KOPT-K1 (cell line): ENCODE data around the gene CDK1.

Experiments used
- H3K27ac ChIP-seq: fragments of 200-600 bp; sonication (generic); 2 replicates; pipeline ENCODE4 v1.5.1; 2016; ENCODE audit warnings: antibody characterized with exemption, mild to moderate bottlenecking, low read depth, low read length; ENCODE audit not compliant: poor library complexity, severe bottlenecking
- H3K36me3 ChIP-seq: fragments of 200-600 bp; sonication (generic); 2 replicates; pipeline ENCODE4 v1.5.1; 2017; ENCODE audit warnings: antibody characterized with exemption, mild to moderate bottlenecking, low read length, moderate library complexity; ENCODE audit not compliant: insufficient read depth
- H3K9me3 ChIP-seq: fragments of 200-600 bp; sonication (generic); 2 replicates; pipeline ENCODE4 v1.5.1; 2017; ENCODE audit warnings: antibody characterized with exemption, low read length, mild to moderate bottlenecking; ENCODE audit not compliant: insufficient read depth, poor library complexity, severe bottlenecking

The CDK1 gene

GRCh38 chr10:60778214-60778970 lies at the start of gene CDK1:
CDK1 (plus strand) TSS chr10:60778478; CDS start chr10:60780166, 1,688 bp downstream.
- Histone ChIP-seq H3K36me3 (peaks cover 38% of the 10 kb centered on the region), H3K9me3 (no peaks in the 10 kb centered on the region), H3K27ac (peak within 1 kb of the TSS; percentile 94)

DNA sequence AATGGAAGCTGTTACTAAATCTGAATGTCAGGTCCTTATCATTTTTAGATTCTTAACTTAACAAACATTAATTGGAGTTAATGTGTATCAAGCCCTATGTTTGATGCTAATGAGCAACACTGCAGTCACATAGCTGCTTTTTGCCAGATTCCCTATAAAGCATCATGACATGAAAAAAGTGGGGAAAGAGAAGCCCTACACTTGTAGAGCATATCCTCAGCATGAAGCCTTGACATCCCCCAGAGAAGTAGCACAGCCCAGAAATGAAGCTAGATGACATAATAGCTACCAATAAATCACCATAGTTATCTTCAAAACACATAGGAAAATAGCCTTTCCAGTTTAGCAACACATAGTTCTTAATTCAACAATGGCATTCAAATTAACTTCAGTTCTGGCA lies 49.2 kb upstream of the CDK1 start:
- no peaks in the 10 kb centered on the region for H3K9me3 ChIP-seq
- no peak overlapping the region for H3K27ac ChIP-seq
- no peaks in the 10 kb centered on the region for H3K36me3 ChIP-seq

DNA sequence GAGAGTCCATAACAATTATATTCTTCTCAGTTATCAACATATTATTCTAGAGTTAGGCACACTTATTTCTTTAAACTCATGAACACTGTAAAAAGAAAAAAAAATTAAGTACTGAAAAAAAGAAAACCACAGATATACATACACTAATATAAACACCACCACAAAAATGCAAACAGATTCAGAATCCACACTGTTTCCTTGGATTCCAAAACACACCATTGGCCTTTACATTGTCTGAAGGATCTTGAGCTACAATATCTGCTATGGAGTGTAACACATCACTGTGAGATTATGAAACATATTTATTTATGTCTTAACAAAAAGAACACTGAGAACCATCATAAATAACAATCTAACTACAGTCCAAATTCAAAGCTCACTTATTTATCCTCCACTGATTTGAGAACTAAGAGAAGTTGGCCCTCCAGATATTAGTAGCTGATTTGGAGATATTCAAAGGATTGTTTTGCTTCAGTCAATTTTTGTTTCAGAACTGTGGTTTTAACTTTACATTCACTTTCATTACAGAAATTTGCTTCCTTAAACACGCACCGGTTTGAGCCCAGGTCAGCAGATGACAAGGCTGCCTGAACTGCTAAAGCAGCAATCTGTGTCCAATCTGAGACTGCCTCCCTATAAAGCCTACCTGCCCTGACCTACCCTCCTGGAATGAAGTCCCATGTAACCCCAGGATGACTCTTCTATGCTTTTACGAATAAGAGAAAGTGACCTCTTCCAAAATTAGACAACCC lies 47.0 kb upstream of the CDK1 start:
- Histone ChIP-seq H3K27ac (no peak overlapping the region), H3K36me3 (no peaks in the 10 kb centered on the region), H3K9me3 (no peaks in the 10 kb centered on the region)

- Histone ChIP-seq H3K9me3 (no peaks in the 10 kb centered on the region), H3K27ac (no peak overlapping the region), H3K36me3 (no peaks in the 10 kb centered on the region)
Measured at GRCh38 chr10:60732198-60732806, 46.0 kb upstream of the CDK1 start.

GRCh38 chr10:60732807-60733516 lies 45.3 kb upstream of the CDK1 start:
- no peak overlapping the region for H3K27ac ChIP-seq
- no peaks in the 10 kb centered on the region for H3K36me3 ChIP-seq
- no peaks in the 10 kb centered on the region for H3K9me3 ChIP-seq

GRCh38 chr10:60733517-60733822 lies 44.8 kb upstream of the CDK1 start:
- H3K36me3 ChIP-seq = no peaks in the 10 kb centered on the region
- H3K9me3 ChIP-seq = no peaks in the 10 kb centered on the region
- H3K27ac ChIP-seq = no peak overlapping the region

DNA sequence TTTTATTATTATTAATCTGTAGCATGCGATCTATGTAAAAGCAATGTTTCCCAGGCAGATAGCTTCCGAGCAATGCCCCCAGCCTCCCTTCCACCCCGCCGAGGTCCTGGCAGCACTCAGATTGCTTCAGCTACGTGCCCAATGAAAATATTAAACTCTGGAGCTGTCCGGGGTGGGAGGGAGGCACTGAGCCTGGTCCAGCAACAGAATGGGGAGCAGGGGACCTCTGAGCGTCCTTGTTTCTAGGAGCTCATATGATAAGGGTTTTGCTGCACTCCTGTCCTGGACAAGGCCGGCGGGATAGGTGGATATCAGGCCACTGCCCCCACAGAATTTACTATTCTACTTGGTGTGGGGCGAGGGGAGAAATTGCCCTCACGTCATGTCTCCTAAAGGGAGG lies 44.5 kb upstream of the CDK1 start:
- Histone ChIP-seq H3K27ac (no peak overlapping the region), H3K9me3 (no peaks in the 10 kb centered on the region), H3K36me3 (no peaks in the 10 kb centered on the region)

- no peak overlapping the region for H3K27ac ChIP-seq
- H3K9me3 ChIP-seq = no peaks in the 10 kb centered on the region
- H3K36me3 ChIP-seq = no peaks in the 10 kb centered on the region
Measured at GRCh38 chr10:60734226-60734625, 44.1 kb upstream of the CDK1 start.

- no peak overlapping the region for H3K27ac ChIP-seq
- H3K9me3 ChIP-seq = no peaks in the 10 kb centered on the region
- H3K36me3 ChIP-seq = no peaks in the 10 kb centered on the region
Measured at GRCh38 chr10:60735244-60735643, 43.0 kb upstream of the CDK1 start.

- Histone ChIP-seq H3K9me3 (no peaks in the 10 kb centered on the region), H3K27ac (no peak overlapping the region), H3K36me3 (no peaks in the 10 kb centered on the region)
Measured at GRCh38 chr10:60737242-60737641, 41.0 kb upstream of the CDK1 start.

DNA sequence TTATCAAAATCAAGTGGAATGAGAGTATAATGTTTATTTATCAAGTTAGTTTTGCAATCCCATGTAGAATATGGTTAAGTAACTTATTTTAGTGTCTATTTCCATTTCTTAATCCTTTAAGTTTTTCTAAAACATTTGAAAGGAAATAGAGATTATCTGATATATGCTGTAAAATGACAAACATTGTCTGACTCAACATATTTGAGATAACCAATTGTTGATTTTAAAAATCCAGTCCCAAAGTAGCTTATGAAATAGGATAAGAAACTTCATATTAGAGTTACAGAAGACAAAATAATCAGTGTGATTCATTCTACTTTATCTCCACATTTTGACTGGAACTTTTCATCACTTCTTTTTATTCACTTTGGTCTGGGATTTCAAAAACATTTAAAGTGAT lies 38.7 kb upstream of the CDK1 start:
- no peaks in the 10 kb centered on the region for H3K9me3 ChIP-seq
- H3K36me3 ChIP-seq = no peaks in the 10 kb centered on the region
- no peak overlapping the region for H3K27ac ChIP-seq

DNA sequence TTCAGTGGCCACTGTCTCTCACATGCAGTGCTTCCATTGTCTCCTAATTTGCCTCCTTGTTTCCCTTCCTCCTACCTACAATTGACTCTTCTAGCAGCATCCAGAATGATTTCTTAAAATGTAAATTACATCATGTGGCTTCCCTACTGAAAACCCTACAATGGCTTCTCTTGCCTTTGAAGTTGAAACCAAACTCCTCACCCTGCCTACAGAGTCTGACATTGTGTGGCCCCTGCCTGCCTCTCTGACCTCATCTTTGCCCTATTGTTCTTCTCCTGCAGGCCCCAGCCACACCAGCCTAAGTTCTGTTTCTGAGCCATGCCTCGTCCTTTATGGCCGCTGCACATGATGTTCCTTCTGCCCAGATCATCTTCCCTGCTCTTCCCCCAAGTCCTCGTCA lies 35.8 kb upstream of the CDK1 start:
- no peaks in the 10 kb centered on the region for H3K36me3 ChIP-seq
- no peak overlapping the region for H3K27ac ChIP-seq
- no peaks in the 10 kb centered on the region for H3K9me3 ChIP-seq

DNA sequence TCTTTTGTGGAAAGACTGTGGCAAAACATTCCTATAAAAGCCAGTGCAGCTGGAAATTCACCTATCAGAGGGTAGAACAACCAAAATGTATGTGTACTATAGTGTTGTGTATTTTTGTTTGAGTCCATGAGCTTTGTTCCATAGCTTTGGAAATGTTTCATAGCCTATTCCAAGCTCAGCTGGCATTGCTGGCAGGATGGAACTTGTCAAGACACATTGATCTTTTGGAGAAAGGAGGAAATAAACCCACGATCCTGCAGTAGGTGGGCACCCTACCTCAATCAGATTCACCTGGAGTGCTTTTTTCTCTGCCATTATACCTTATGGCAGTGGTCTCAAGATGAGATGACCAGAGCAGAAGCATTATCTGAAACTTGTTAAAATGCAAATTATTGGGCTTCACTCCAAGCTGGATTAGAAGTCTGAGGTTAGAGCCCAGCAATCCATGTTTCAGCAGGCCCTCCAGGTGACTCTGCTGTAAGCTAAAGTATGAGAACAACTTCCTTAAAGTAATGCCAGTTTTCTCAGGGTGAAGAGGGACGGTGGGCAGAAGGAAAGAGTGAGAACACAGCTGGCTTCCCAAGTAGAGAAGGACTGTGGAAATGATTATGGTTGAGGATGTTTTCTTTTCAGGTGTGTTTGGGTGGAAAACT lies 30.3 kb upstream of the CDK1 start:
- H3K9me3 ChIP-seq = no peaks in the 10 kb centered on the region
- no peaks in the 10 kb centered on the region for H3K36me3 ChIP-seq

DNA sequence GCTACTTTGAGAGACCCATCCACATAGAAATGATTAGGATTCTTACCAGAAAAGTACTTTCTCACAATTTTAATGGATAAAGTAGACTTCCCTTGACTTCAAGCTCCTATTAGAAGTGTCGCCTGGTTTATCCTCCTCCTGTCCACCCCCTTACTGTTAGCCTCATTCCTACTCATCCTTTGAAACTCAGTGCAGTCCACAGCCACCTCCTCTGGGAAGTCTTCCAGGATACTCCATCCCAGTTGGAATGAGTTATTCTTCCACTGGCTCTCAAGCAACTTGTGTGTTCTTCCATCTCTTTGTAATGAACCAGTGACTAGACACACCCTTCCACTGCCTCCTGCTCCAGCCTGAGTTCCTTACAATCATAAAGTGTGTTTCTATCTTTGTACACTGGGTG lies 25.1 kb upstream of the CDK1 start:
- Histone ChIP-seq H3K36me3 (no peaks in the 10 kb centered on the region), H3K27ac (no peak overlapping the region), H3K9me3 (no peaks in the 10 kb centered on the region)

More for the DNA sequence above, 30.3 kb upstream of the CDK1 start:
- H3K27ac ChIP-seq = no peak overlapping the region

DNA sequence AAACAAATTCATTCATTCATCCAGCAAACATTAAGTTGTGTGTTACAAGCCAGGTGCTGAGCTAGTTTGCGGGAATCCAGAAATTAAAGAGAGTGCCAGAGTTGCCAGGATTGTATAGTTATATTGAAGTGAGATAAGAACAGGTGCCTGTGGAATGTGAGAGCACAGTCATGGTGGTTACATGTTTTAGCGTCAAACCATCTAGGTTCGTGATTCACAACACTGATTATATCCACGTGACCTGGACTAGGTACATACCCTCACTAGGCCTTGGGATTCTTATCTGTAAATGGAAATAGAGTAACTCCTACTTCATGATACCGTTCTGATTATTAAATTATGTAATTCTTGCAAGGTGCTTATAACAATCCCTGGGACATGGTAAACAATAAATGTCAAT lies 24.5 kb upstream of the CDK1 start:
- no peak overlapping the region for H3K27ac ChIP-seq
- H3K36me3 ChIP-seq = no peaks in the 10 kb centered on the region
- no peaks in the 10 kb centered on the region for H3K9me3 ChIP-seq
